ENCODE measurements around the gene NUP188. TPM values are rescaled to one million over a fixed set of nuclear protein-coding genes. Genes with fewer than 3 reads are reported as not detected.

NUP188 gene
- total and polyA plus RNA-seq, 2 donors (not counting 1 experiment from before 2014, with no cell fraction given): 42.8 to 83.6 TPM

GRCh38 chr9:128898382-128898781, 49.1 kb upstream of the NUP188 start:
- Mint-ChIP-seq H3K4me3 (no peak overlapping the region), H3K9me3 (ENCODE audit: insufficient read depth) (no peaks in the 10 kb centered on the region), H3K27ac (peak overlapping the region; percentile 50), H3K27me3 (no peaks in the 10 kb centered on the region), H3K4me1 (peaks cover 53% of the 10 kb centered on the region)
- no peak for TF ChIP-seq EZH2 (IDR thresholded peaks at IDR 0.05; ENCODE audit: borderline replicate concordance, insufficient read depth, low read depth, low read length, poor library complexity, severe bottlenecking)
- TF ChIP-seq, protein P1, sequence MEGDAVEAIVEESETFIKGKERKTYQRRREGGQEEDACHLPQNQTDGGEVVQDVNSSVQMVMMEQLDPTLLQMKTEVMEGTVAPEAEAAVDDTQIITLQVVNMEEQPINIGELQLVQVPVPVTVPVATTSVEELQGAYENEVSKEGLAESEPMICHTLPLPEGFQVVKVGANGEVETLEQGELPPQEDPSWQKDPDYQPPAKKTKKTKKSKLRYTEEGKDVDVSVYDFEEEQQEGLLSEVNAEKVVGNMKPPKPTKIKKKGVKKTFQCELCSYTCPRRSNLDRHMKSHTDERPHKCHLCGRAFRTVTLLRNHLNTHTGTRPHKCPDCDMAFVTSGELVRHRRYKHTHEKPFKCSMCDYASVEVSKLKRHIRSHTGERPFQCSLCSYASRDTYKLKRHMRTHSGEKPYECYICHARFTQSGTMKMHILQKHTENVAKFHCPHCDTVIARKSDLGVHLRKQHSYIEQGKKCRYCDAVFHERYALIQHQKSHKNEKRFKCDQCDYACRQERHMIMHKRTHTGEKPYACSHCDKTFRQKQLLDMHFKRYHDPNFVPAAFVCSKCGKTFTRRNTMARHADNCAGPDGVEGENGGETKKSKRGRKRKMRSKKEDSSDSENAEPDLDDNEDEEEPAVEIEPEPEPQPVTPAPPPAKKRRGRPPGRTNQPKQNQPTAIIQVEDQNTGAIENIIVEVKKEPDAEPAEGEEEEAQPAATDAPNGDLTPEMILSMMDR (IDR thresholded peaks at IDR 0.05): no peak
- Histone ChIP-seq H3K4me1 (ENCODE audit: control insufficient read depth in 2 of 2, insufficient read depth in 2 of 2, low read length in 2 of 2) (peaks cover 40 to 57% of the 10 kb centered on the region in 2 donors), H4K20me1 (ENCODE audit: control insufficient read depth, insufficient read depth, low read length, poor library complexity, severe bottlenecking) (no peaks in the 10 kb centered on the region), H3K4me3 (ENCODE audit: control extremely low read depth in 1 of 5, extremely low read depth in 1 of 5, insufficient read depth in 1 of 5, low read depth in 2 of 5, low read length in 4 of 5) (no peak overlapping the region), H3K9ac (ENCODE audit: low read length) (no peak overlapping the region), H2AFZ (ENCODE audit: insufficient read depth, low read depth, low read length, poor library complexity, severe bottlenecking) (no peak overlapping the region), H3K27me3 (replicated peaks in 1 of 4; ENCODE audit: control extremely low read depth in 1 of 4, control insufficient read depth in 3 of 4, insufficient read depth in 4 of 4, low read length in 3 of 4) (no peaks in the 10 kb centered on the region), H3K79me2 (ENCODE audit: control insufficient read depth, insufficient read depth, low read length) (peaks cover 40% of the 10 kb centered on the region), H3K27ac (ENCODE audit: low read length in 2 of 2) (peak overlapping the region; percentile 7 to 93), H3K9me3 (ENCODE audit: control extremely low read depth in 1 of 3, control insufficient read depth in 2 of 3, insufficient read depth in 1 of 3, low read length in 2 of 3) (no peaks in the 10 kb centered on the region), H3K4me2 (replicated peaks; ENCODE audit: low read depth, low read length, poor library complexity, severe bottlenecking) (no peak overlapping the region), H3K36me3 (replicated peaks in 1 of 2; ENCODE audit: control extremely low read depth in 1 of 2, control insufficient read depth in 1 of 2, extremely low read depth in 1 of 2, insufficient read depth in 2 of 2, low read length in 1 of 2) (peaks cover 0 to 16% of the 10 kb centered on the region in 2 experiments)
- intact Hi-C loops (cut with micrococcal nuclease): no loop called here
- CTCF ChIA-PET: interaction anchor here (1.3 kb wide), 1 partner anchor 14 kb away, joined by 3 read pairs; no protein-coding TSS in a partner anchor
- 88% methylated on average over 4 of the region's 5 CpGs for WGBS (ENCODE audit: insufficient coverage)
- DNase-seq: no peak
- POLR2A ChIA-PET: no interaction called here
- ATAC-seq (ENCODE audit: low read depth): no peak

DNA sequence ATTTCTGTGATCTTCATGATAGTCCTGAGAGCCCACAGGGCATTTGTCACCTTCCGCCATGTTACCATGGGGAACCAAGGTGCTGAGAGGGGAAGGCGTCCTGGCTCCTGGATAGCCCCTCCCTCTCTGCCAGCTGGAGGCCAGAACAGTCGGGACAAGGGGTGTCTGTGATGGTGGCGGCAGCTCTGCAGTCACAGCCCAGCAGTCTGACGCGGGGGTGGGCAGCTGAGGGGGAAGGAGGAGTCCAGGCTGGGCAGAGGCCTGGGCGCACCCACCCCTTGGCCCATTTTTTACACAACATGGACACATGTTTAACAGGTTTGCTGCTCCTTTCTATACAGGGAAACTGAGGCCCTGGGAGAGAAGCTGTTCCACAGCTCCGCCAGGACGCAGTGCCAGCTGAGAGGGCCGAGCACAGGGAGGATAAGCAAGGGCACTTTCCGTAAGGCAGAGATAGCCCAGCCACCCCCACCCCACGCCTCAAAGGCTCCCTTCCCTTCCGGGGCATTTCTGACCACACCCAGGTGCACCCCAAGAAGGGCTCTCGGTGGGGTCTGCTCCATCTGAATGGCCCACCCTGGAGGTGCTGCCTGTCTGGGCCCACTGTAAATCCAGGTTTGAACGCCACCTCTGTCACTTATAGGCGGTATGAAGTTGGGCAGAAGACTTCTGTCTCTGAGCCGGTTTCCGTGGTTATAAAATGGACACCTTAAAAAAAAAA, 48.5 kb upstream of the NUP188 start:
- Histone ChIP-seq H3K9ac (ENCODE audit: low read length) (no peak overlapping the region), H3K27ac (ENCODE audit: low read length in 2 of 2) (peak overlapping the region; percentile 34 to 93), H2AFZ (ENCODE audit: insufficient read depth, low read depth, low read length, poor library complexity, severe bottlenecking) (peak overlapping the region; percentile 10), H3K4me1 (ENCODE audit: control insufficient read depth in 2 of 2, insufficient read depth in 2 of 2, low read length in 2 of 2) (peaks cover 40 to 60% of the 10 kb centered on the region in 2 donors), H4K20me1 (ENCODE audit: control insufficient read depth, insufficient read depth, low read length, poor library complexity, severe bottlenecking) (no peaks in the 10 kb centered on the region), H3K4me3 (ENCODE audit: control extremely low read depth in 1 of 5, extremely low read depth in 1 of 5, insufficient read depth in 1 of 5, low read depth in 2 of 5, low read length in 4 of 5) (no peak overlapping the region), H3K79me2 (ENCODE audit: control insufficient read depth, insufficient read depth, low read length) (peaks cover 40% of the 10 kb centered on the region), H3K9me3 (ENCODE audit: control extremely low read depth in 1 of 3, control insufficient read depth in 2 of 3, insufficient read depth in 1 of 3, low read length in 2 of 3) (no peaks in the 10 kb centered on the region), H3K4me2 (replicated peaks; ENCODE audit: low read depth, low read length, poor library complexity, severe bottlenecking) (peak overlapping the region; percentile 28), H3K36me3 (replicated peaks in 1 of 2; ENCODE audit: control extremely low read depth in 1 of 2, control insufficient read depth in 1 of 2, extremely low read depth in 1 of 2, insufficient read depth in 2 of 2, low read length in 1 of 2) (peaks cover 0 to 14% of the 10 kb centered on the region in 2 experiments), H3K27me3 (replicated peaks in 1 of 4; ENCODE audit: control extremely low read depth in 1 of 4, control insufficient read depth in 3 of 4, insufficient read depth in 4 of 4, low read length in 3 of 4) (no peaks in the 10 kb centered on the region)
- H3K4me1 Mint-ChIP-seq: peaks cover 53% of the 10 kb centered on the region
- DNase-seq (no peak), ATAC-seq (ENCODE audit: low read depth) (no peak)
- no peaks in the 10 kb centered on the region for H3K9me3 Mint-ChIP-seq (ENCODE audit: insufficient read depth)
- H3K4me3 Mint-ChIP-seq: no peak overlapping the region
- H3K27ac Mint-ChIP-seq: peak overlapping the region; percentile 84
- WGBS (ENCODE audit: insufficient coverage): 98% methylated on average over 11 of the region's 18 CpGs
- POLR2A ChIA-PET: no interaction called here
- H3K27me3 Mint-ChIP-seq: no peaks in the 10 kb centered on the region
- intact Hi-C loops (cut with micrococcal nuclease): no loop called here
- TF ChIP-seq EZH2 (IDR thresholded peaks at IDR 0.05; ENCODE audit: borderline replicate concordance, insufficient read depth, low read depth, low read length, poor library complexity, severe bottlenecking): no peak
- TF ChIP-seq, protein P1 (IDR thresholded peaks at IDR 0.05): no peak
- CTCF ChIA-PET: interaction anchor here (0.6 to 1.3 kb wide), 2 partner anchors 15 to 19 kb away, joined by 3 read pairs; no protein-coding TSS in a partner anchor

Measured in B cell (primary cell).